ENCODE measurements around the gene TRIM7. TPM values are rescaled to one million over a fixed set of nuclear protein-coding genes. Genes with fewer than 3 reads are reported as not detected.

Gene TRIM7
- 6.9 and 7.9 TPM in 2 replicates for total RNA-seq

GRCh38 chr5:181204826-181205760 lies at the start of gene TRIM7:
Gene TRIM7 (minus strand): TSS chr5:181205196. CDS start chr5:181205110, 86 bp downstream.

GRCh38 chr5:181243564-181244343 lies 38.8 kb upstream of the TRIM7 start, which contains the start of gene RACK1:
Gene RACK1 (minus strand): TSS chr5:181243906. CDS start chr5:181243800, 106 bp downstream.

GRCh38 chr5:181223058-181223728 lies 18.2 kb upstream of the TRIM7 start, which contains the start of gene TRIM41:
Gene TRIM41 (plus strand): TSS chr5:181223281. CDS start chr5:181224000, 719 bp downstream.

GRCh38 chr5:181146927-181147636 lies 57.9 kb downstream of the TRIM7 start, which contains the start of gene OR2V2:
Gene OR2V2 (plus strand): TSS chr5:181147586. CDS start chr5:181154943, 7,357 bp downstream.

Small RNA genes lying within 50 kb of the gene (small RNA-seq; reads per million reads assigned to genes)
- gene MIR4638 (not detected), gene SNORD95 (not detected), gene SNORD96A (not detected)

Other genes with a start within 250 kb of the TRIM7 start
- not detected in 2 replicates for gene BTNL3, start 216.3 kb downstream of the TRIM7 start, total RNA-seq
- gene BTNL9, start 164.9 kb downstream of the TRIM7 start, total RNA-seq: 0.19 and 2.0 TPM in 2 replicates
- gene OR2V1, start 74.0 kb downstream of the TRIM7 start, total RNA-seq: not detected in 2 replicates
- gene OR2V2, start 57.6 kb downstream of the TRIM7 start, total RNA-seq: not detected in 2 replicates
- gene TRIM41, start 18.1 kb upstream of the TRIM7 start, total RNA-seq: 9.8 and 10.2 TPM in 2 replicates
- gene RACK1, start 38.7 kb upstream of the TRIM7 start, total RNA-seq: 4,709 and 5,671 TPM in 2 replicates
- 5.9 and 7.9 TPM in 2 replicates for gene TRIM52, start 55.9 kb upstream of the TRIM7 start, total RNA-seq
- 0.19 and 0.65 TPM in 2 replicates for gene OR4F3, start 162.1 kb upstream of the TRIM7 start, total RNA-seq